Stimulated activated CD4-positive, alpha-beta T cell treated with anti-CD3 and anti-CD28 coated beads, Interleukin-2, amount 100 ng/mL, for 48 hours (primary cell): Measurements from ENCODE around the gene MC4R.
"Not testable (repeated sequence)": the region's sequence is repeated elsewhere in the genome, so short reads cannot be mapped to it uniquely, and the experiment has no call there.

Experiments
- DNase-seq, 2 donors: peaks; one replicate each; pipeline ENCODE4 v3.0.0-alpha.2; 2020

The MC4R gene

DNA sequence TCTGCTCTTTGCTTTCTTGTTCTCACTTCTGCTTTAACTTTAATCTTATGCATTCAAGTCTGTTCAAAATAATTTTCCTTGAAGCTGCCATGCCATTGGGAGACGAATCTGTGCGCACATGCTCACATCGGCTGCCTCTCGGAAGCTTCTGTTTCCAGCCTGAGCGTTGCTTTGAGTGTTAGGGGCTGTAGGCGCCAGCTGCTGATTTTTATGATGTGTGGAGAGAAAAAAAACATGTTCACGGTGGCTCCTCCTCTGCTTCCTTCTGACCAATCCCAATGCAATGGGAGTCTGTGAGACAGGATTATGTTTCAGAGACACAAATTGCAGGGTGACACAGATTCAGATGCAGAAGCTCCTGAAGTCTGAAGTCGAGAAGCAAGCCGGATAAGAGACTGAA is at the start of gene MC4R:
Gene MC4R, minus strand, starts transcription at position 180 of the 400 bp plus-strand sequence. CDS start 426 bp downstream, outside the sequence.
- DNase-seq: no peak

DNA sequence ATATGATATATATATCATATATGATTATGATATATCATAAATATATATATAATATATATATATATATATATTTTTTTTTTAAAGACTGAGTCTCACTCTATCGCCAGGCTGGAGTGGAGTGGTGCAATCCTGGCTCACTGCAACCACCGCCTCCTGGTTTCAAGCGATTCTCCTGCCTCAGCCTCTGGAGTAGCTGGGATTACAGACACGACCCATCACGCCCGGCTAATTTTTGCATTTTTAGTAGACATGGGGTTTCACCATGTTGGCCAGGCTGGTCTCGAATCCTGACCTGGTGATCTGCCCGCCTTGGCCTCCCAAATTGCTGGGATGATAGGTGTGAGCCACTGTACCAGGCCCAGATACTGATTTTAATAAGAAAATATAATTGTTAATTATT is 49.7 kb upstream of the MC4R start:
- not testable (repeated sequence) for DNase-seq

DNA sequence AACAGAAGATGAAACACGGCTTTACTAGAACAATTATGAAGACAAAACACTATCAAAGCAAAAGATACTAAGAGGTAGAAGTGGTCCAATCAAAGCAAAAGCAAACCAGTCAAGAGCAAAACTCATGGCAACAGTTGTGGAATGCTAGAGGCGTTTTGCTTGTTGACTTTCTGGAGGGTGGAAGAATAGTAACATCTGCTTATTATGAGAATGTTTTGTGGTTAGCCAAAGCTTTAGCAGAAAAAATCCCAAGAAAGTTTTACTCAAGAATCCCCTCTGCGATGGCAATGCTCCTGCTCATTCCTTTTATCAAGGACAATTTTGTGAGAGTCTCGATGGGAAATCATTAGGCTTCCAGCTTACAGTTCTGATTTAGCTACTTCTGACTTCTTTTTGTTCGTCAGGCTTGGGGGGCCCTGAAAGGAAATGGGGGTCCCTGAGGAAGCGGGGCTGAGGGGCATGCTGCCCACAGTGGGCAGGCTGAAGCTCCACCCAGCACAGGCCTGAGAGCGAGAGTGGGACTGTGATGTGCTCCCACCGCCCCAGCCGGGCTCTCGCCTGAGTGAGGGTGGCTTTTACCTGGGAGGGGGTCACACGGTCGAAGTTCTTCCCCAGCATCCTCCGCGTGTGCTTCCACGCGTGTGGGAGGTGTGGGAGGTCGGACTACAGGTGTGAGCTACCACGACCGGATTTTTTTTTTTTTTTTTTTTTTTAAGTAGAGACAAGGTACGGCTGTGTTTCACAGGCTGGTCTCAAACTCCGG is 49.0 kb upstream of the MC4R start:
- DNase-seq: no peak

DNA sequence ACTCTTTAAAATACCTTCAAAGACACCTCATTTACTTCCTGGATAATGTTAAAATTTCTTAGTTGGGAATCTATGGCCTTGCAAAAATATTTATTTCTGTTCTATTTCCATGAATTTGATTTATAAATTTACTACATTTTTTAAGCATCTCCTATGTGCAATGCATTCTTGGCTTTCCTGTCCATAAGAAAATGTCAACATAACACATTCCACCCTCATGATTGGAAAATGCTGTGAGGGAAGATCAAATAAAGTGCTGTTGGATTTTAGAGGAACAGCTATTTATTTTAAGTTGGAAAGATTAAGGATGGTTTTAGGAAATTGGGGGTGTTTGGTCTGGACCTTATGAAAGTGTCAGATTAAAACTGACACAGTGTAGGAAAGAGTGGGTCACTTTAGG is 45.4 kb upstream of the MC4R start:
- DNase-seq: no peak

DNA sequence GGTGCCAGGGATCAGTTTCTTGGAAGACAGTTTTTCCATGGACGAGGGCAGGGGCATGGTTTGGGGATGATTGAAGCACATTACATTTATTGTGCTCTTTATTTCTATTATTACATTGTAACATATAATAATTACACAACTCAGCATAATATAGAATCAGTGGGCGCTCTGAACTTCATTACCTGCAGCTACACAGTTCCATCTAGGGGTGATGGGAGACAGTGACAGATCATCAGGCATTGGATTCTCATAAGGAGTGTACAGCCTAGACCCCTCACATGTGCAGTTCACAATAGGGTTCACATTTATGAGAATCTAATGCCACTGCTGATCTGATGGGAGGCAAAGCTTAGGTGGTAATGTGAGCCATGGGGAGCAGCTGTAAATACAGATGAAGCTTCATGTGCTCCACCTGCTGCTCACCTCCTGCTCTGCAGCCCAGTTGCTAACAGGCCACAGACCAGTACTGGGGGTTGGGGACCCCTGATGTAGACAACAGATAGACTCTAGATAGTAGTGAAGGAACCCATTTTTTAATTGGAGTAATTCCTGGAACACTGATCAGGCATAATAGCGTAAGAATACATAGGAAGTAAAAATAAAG is 41.5 kb upstream of the MC4R start:
- DNase-seq: no peak

DNA sequence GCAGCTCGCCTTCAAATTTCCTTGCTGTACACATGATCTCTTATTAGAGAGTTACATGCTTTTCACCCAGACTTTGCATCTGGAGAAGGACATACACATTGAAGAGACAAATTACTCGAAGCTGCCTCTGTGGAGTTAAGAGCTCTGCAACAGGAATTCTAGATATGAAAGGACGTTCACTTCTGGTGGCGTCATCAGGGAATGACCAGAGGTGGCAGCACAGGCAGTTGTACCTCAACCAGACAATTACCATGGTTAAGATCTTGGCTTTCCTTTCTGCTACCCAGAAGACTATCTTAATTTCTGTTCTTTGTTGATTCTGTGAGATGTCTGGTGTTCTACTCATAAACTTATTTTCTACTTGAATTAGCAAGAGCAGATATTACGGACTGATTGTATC is 39.1 kb upstream of the MC4R start:
- no peak for DNase-seq

DNA sequence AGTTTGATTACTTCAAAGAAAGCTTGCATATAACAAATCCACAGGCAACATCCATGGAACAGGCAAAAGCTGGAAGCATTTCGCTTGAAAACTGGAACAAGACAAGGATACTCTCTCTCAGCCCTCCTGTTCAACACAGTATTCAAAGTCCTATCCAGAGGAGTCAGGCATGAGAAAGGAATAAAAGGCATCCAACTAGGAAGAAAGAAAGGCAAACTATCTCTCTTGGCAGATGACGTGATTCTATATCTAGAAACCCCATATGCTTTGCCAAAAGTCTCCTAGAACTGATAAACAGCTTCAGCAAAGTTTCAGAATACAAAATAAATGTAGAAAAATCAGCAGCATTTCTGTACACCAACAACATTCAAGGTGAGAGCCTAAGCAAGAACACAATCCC is 34.1 kb upstream of the MC4R start:
- DNase-seq: no peak

DNA sequence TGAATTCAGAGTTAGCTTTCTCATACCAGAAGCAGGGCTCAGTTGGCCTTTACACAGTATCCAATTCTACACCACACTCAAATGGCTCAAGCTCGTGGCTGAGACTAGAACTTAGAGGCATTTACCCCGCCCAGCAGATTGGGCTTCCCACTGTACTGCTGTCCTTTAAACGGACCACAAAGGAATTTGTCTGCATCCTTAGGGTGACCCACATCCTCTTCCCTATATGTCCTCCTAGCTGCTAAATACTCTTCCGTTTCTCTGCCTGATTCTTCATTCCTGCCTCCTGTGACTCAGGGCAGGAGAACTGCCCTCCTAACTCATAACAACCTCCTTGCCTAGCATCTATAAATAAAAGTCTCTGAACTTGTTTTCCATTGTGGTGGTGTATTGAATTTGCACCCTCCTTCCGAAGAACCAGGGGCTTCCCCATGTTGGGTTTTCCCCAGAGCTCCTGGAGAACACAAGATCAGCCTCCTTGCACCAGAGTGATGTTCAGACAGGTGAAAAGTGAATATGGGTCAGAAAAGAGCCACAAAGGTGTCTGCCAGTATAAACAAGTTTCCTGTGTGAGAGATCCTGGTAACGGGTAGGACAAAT is 32.0 kb upstream of the MC4R start:
- DNase-seq: no peak

DNA sequence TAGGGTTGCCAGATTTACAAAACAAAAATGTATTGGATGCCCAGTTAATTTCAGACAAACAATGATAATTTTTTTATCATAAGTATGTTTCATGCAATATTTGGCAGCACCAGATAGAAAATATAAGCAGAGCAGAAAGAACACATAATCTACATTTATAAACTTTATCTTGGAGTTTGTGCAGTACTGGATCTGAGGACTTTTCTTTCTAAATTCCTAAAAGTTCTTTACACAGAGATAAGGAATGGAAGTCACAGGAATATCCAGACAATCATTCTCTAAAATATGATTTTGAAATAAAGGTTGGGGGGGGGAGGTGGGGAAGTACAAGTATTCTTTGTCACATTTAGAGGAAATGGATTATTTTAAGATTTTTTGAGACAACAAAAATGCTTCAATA is 28.8 kb upstream of the MC4R start:
- no peak for DNase-seq

DNA sequence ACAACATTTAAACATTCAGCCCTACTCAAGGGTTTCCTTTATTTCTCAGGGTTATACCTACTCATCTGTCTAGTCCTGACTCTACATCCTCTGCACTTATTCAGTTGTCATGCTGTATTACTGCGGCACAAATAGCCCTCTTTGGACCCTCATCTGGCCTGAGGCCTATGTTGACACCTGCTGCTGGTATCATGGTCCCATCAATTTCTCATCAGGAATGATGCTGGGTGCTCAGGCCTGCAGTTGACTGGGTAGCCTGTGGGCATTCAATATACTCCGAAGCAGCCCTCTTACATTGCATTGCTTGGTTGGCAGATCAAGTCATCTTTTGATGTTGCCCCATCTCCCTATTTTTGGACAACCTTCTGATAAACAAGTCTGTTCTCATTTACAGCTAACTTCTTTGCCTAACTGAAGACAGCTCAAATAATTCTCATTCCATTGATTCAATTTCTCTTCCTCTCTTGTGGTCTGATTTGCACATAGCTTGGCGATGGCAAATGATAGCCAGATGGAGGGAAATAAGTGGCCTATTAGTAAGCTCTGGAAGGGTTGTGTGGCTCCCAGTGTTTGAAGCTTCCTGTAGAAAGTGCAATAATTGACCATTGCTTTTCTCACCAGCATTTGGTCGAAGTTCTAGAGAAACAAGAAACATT is 19.1 kb upstream of the MC4R start:
- no peak for DNase-seq

DNA sequence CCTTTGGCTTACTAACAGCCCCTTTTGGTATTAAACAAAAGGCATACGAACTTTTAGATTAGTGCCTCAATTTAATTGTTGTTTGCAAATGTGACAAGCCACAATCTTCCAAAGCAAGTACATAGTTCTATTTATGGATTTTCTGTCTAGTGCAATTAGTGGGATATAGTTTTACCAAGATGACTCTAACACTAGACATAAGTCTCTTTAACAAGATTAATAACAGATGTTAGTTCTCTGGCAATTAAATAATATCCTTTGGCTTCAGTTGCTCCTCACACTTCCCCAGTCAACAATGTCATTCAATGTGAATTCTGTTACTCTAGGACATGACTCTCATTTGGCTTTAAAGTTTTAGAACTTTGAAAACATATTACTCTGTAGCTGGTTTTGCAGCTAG is 16.7 kb upstream of the MC4R start:
- DNase-seq: no peak

DNA sequence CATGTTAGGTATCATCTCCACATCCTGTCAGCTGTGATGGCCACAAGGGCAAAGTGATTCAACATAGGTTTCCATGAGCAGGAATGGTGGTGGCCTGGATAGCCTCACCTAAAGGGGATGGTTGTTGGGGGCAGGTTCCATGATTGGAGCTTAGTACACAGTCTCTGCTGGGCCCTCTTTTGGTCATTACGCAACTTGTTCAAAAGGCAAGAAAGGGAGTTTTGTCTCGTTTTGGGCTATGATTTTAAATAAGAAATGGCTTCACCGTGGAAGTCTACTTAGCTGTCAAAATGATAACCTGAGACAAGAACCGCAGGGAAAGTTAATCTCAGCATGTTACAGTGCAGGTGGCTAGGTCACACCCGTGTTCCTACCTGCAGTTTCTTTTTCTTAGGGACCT is 13.1 kb upstream of the MC4R start:
- no peak for DNase-seq

DNA sequence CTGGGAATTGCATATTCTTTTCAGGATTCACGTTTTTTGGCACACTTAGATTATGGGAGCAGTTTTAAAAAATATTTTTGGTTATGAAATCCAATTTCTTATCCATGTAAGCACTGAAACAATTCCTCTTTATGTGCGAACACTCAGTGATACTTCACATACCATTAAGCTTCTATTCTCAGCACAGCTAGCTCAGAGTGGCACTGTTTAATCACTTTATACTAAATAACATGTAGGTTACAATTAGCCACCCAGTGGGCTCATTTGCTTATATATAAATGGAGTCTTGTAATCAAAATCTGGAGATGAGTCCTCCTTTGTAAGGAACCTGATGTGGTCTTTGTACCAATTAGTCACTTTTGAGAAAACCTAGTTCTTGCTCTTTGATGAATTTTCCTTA is 11.3 kb upstream of the MC4R start:
- DNase-seq: no peak

DNA sequence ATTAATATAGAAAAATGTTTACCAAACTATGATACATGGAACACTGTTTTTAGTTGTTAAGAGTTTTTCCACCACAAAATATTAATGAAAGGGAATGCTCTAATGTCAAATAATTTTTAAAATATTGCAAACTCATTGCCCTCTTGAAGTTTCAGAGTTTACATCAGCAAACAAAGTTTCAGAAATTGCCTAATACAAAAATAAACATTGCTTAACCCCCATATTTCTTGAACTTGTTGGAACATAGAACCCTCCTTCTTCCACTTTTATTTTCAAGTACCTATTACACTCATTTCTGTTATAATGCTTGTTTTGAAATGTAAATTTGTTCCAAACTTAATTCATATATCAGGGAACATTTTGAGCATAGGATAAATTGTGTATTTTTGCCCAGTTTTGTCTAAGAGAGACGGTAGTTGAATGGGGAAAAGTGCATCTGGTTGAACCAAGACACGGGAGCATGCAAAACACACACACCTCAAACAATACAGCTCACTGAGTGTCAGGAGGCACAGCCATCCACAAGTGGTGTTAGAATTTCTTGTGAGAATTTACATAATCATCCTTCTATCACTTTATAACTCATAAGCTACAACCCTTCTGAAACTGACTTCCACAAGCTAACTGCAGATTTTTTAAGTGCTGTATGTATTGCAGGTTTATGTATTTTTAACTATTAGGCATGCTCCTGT is 5.3 kb upstream of the MC4R start:
- DNase-seq: no peak

DNA sequence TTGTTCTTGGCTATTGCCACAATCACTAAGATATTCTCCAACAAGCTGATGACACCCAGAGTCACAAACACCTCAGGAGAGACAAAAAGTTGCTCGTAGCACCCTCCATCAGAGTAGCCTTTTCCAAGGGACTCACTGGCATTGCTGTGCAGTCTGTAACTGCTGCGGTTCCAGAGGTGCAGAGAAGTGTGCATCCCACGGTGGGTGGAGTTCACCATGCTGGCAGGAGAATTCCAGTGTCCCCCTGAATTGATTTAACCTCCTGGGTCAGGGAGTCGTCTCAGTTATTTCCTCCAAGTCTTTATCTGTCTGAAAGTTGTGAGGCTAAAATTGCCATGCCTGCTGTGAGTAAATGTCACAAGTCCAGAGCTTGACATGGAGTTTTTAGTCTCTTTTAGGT is 443 bp downstream of the MC4R start:
- no peak for DNase-seq

DNA sequence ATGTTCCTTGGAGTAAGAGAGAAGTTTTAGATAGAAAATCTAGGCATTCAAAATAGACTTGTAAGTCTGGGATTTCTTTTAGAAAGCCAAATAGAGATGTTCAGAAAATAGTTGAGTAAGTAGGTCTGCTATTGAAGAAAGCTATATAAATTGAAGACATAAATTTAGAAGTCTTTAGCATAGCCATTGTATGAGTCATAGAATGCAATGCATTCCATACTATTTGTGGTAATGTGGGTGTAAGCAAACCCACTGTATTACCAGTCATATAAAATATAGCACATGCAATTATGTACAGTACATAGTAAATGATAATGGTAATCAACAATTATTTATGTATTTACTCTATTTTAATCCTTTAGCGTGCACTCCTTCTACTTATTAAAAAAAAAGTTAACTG is 14.1 kb downstream of the MC4R start:
- DNase-seq: no peak

DNA sequence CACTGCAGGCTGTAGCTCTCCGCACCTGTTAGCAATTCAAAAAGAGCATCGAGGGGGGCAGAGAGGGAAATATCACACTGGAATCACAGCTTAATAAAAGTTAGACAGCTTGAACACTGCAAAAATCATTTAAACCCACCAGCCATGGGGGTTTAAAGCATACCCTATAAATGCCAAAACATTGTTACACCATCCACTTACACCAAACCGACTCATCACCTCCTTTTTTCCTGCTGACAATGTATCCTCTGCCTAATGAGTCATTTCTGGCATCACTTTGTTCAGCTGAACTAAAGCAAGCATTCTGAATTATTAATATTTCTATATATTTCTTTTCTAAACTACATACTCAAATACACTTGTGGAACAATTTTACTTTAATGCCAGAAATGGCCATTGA is 21.6 kb downstream of the MC4R start:
- no peak for DNase-seq

DNA sequence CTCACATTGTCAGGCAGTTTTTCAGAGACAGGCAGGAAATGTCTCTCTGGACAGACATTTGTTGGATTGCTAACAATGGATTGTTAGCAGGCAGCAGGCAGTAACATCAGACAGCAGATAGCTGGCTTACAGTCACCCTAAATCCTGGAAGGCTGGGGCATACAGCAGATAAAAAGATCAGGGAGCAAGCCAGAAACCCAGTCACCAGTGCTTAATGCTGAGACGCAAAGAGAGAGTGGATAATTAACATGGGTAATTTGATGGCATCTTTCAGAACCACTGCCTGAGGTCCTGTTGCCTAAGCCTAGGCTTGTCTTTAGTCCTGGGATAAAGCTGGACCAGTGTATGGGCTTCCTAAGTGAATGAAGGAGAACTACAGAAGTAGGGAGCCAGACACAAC is 22.4 kb downstream of the MC4R start:
- no peak for DNase-seq

DNA sequence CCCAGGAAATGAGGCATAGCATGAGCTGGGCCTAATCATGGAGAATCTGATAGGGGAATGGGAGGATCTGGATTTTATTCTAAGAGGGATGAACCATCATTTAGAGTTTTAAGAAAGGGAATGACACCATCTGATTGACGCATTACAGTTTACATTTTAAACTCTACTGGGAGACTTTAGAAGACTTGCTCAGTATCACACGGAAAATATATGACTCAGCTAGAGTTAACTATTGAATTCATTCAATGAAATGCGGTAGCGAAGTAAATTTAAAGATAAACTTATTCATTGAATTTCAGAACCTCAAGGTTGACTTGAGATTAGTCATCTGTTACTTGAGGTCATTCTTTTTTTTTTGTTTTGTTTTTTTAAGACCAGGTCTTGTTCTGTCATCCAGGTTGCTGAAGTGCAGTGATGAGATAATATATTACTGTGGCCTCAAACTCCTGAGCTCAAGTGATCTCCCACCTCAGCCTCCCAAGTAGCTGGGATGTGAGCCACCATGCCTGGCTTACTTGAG is 25.0 kb downstream of the MC4R start:
- DNase-seq: no peak

DNA sequence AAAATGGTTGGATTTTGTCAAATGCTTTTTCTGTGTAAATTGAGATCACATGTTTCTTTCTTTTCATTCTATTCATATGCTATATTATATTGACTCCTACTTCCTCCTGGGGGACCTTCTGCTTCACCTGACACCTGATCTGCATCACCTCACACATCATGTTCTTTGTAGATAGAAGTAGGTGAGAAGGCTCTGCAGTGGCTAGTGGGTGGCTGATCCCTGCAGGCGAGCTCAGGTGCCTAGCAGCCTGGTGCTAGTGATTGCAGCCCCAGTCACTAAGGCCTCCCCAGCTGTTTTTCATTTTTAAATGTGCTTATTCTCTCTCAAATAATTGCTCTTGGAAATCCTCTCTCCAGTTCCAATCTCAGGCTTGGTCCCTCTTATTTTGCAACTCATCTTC is 33.6 kb downstream of the MC4R start:
- no peak for DNase-seq

DNA sequence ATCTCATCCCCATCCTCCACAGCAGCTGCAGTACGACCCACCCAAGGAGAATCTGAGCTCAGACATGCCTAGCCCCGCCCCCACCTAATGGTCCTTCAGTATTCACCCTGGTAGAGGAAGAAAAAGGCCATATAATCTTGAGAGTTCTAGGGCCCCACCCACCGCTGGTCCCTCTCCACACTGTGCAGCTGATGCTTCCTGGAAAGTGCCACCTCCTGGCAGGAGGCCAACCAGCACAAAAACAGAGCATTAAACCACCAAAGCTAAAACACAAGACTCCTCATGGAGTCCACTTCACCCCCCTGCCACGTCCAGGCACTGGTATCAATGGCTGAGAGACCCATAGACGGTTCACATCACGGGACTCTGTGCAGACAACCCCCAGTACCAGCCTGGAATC is 40.7 kb downstream of the MC4R start:
- DNase-seq: no peak

DNA sequence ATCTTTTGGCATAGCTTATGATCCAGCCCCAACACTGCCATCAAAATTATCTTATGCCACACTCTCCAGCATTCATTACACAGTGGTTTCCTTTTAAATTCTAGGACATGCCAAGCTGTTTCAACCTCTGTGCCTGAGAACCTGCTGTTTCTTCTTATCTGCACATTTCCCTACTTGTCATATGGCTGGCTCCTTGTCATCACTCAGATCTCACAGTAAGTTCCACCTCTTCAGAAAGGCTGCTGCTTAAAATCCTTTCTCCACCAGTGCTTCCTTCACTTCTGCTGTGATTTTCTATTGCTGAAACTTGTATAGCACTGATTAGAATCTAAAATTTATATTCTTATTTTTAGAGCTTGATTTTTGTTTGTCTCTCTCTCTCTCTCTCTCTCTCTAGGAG is 43.4 kb downstream of the MC4R start:
- no peak for DNase-seq

DNA sequence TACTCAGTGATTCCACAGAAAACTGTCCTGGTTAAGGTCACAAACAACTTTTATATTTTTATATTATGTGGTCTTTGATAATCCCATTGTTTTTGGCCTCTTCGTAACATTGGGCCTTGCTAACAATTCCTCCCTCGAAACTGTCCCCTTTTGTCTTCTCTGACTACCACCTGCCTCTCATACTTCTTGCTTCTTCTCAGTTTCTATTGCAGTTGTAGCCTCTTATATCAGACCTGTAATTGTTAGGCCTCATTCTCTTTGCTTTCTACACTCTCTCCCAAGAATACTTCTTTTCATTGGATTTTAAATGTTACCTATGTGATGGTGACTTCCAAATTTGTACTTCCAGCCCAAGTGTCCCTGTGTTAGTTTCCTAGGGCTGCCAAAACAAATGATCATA is 44.7 kb downstream of the MC4R start:
- DNase-seq: no peak
